IPS-15b (cell line): ENCODE data around the gene NR1H2.
A peak's percentile ranks its signal among the peaks of the same experiment; 100 is the strongest.
"Not testable (repeated sequence)": the region's sequence is repeated elsewhere in the genome, so short reads cannot be mapped to it uniquely, and the experiment has no call there.

Experiments used
- H3K27me3 ChIP-seq: one replicate; pipeline ENCODE4 v1.6.1; 2013; ENCODE audit warnings: low read length; ENCODE audit not compliant: control insufficient read depth, insufficient read depth
- H3K36me3 ChIP-seq: one replicate; pipeline ENCODE4 v1.6.1; 2013; ENCODE audit warnings: low read length; ENCODE audit not compliant: control insufficient read depth, insufficient read depth
- H3K4me1 ChIP-seq: one replicate; pipeline ENCODE4 v1.6.1; 2013; ENCODE audit warnings: mild to moderate bottlenecking, low read length; ENCODE audit not compliant: control insufficient read depth, insufficient read depth
- H3K4me3 ChIP-seq: one replicate; pipeline ENCODE4 v1.5.1; 2013; ENCODE audit warnings: low read depth, low read length
- H3K9ac ChIP-seq: one replicate; pipeline ENCODE4 v1.6.1; 2013; ENCODE audit warnings: low read depth, mild to moderate bottlenecking, low read length
- H3K9me3 ChIP-seq: one replicate; pipeline ENCODE4 v1.6.1; 2013; ENCODE audit warnings: mild to moderate bottlenecking, low read length; ENCODE audit not compliant: control insufficient read depth, insufficient read depth

NR1H2 gene

GRCh38 chr19:50332244-50333038, 43.8 kb upstream of the NR1H2 start:
- peak overlapping the region; percentile 82 for H3K9ac ChIP-seq
- no peaks in the 10 kb centered on the region for H3K9me3 ChIP-seq
- H3K4me1 ChIP-seq: peaks cover 5% of the 10 kb centered on the region
- peak overlapping the region; percentile 95 for H3K4me3 ChIP-seq
- peaks cover 5% of the 10 kb centered on the region for H3K27me3 ChIP-seq
- no peaks in the 10 kb centered on the region for H3K36me3 ChIP-seq

GRCh38 chr19:50333235-50333736, 43.0 kb upstream of the NR1H2 start:
- peak overlapping the region; percentile 95 for H3K4me3 ChIP-seq
- H3K4me1 ChIP-seq: peaks cover 5% of the 10 kb centered on the region
- no peaks in the 10 kb centered on the region for H3K9me3 ChIP-seq
- H3K27me3 ChIP-seq: no peaks in the 10 kb centered on the region
- peak overlapping the region; percentile 81 for H3K9ac ChIP-seq
- no peaks in the 10 kb centered on the region for H3K36me3 ChIP-seq

GRCh38 chr19:50333737-50334617, 42.3 kb upstream of the NR1H2 start:
- Histone ChIP-seq H3K4me3 (peak overlapping the region; percentile 95), H3K9ac (peak overlapping the region; percentile 81), H3K27me3 (no peaks in the 10 kb centered on the region), H3K36me3 (no peaks in the 10 kb centered on the region), H3K4me1 (peaks cover 5% of the 10 kb centered on the region), H3K9me3 (no peaks in the 10 kb centered on the region)

GRCh38 chr19:50334741-50335421, 41.4 kb upstream of the NR1H2 start:
- H3K4me1 ChIP-seq: peaks cover 5% of the 10 kb centered on the region
- no peaks in the 10 kb centered on the region for H3K27me3 ChIP-seq
- no peaks in the 10 kb centered on the region for H3K9me3 ChIP-seq
- H3K4me3 ChIP-seq: no peak overlapping the region
- no peaks in the 10 kb centered on the region for H3K36me3 ChIP-seq
- no peak overlapping the region for H3K9ac ChIP-seq

GRCh38 chr19:50337031-50337430, 39.2 kb upstream of the NR1H2 start:
- H3K4me3 ChIP-seq, H3K9me3 ChIP-seq, H3K36me3 ChIP-seq, H3K4me1 ChIP-seq, H3K27me3 ChIP-seq, H3K9ac ChIP-seq: not testable (repeated sequence)

GRCh38 chr19:50340331-50340730, 35.9 kb upstream of the NR1H2 start:
- Histone ChIP-seq H3K4me3 (no peak overlapping the region), H3K9me3 (no peaks in the 10 kb centered on the region), H3K4me1 (no peaks in the 10 kb centered on the region), H3K27me3 (no peaks in the 10 kb centered on the region), H3K36me3 (peaks cover 2% of the 10 kb centered on the region), H3K9ac (no peak overlapping the region)

- no peak overlapping the region for H3K9ac ChIP-seq
- H3K36me3 ChIP-seq: peaks cover 2% of the 10 kb centered on the region
- H3K9me3 ChIP-seq: no peaks in the 10 kb centered on the region
- no peak overlapping the region for H3K4me3 ChIP-seq
- no peaks in the 10 kb centered on the region for H3K4me1 ChIP-seq
- no peaks in the 10 kb centered on the region for H3K27me3 ChIP-seq
Observed at GRCh38 chr19:50341091-50341564, 35.1 kb upstream of the NR1H2 start.

GRCh38 chr19:50344661-50345318, 31.5 kb upstream of the NR1H2 start:
- Histone ChIP-seq H3K9ac (no peak overlapping the region), H3K4me3 (no peak overlapping the region), H3K4me1 (no peaks in the 10 kb centered on the region), H3K9me3 (no peaks in the 10 kb centered on the region), H3K27me3 (no peaks in the 10 kb centered on the region), H3K36me3 (peaks cover 2% of the 10 kb centered on the region)

GRCh38 chr19:50347089-50347581, 29.1 kb upstream of the NR1H2 start:
- H3K9me3 ChIP-seq, H3K4me3 ChIP-seq, H3K36me3 ChIP-seq, H3K9ac ChIP-seq, H3K27me3 ChIP-seq, H3K4me1 ChIP-seq: not testable (repeated sequence)

GRCh38 chr19:50349277-50350057, 26.8 kb upstream of the NR1H2 start:
- Histone ChIP-seq H3K27me3 (no peaks in the 10 kb centered on the region), H3K4me1 (no peaks in the 10 kb centered on the region), H3K9me3 (no peaks in the 10 kb centered on the region), H3K36me3 (peaks cover 2% of the 10 kb centered on the region), H3K9ac (no peak overlapping the region), H3K4me3 (no peak overlapping the region)
